Measurements from ENCODE around the gene ANXA1.

DNA sequence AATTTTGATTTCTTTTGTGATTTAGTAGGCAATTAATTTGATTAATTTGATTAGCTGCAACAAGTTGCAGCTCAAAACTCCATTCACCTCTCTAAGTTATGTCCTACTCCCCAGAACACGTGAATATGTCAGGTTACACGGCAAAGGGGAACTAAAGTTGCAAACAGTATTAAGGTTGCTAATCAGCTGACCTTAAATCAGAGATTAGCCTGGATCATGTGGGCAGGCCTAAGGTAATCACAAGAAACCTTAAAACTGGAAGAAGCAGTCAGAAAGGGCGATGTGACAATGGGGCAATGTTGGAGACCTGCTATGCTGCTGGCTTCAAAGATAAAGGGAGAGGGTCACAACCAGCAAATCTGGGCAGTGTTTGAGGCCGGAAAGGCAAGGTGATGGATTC is 47.3 kb upstream of the ANXA1 start:
- TF ChIP-seq CTCF (IDR thresholded peaks at IDR 0.05), result no peak
- TF ChIP-seq STAT6 (CRISPR knock-in tag; conservative IDR thresholded peaks at IDR 0.05; ENCODE audit: low read depth), result no peak
- no peak for TF ChIP-seq RELA (CRISPR knock-in tag; IDR thresholded peaks at IDR 0.05; ENCODE audit: borderline replicate concordance)
- TF ChIP-seq NFYB (CRISPR knock-in tag; conservative IDR thresholded peaks at IDR 0.05; ENCODE audit: low read depth), result no peak
- TF ChIP-seq ATF3 (CRISPR knock-in tag; conservative IDR thresholded peaks at IDR 0.05), result no peak
- TF ChIP-seq TEAD1 (CRISPR knock-in tag; IDR thresholded peaks at IDR 0.05), result no peak
- no peak for TF ChIP-seq CREM (CRISPR knock-in tag; IDR thresholded peaks at IDR 0.05)
- no peak for TF ChIP-seq IRF2 (CRISPR knock-in tag; IDR thresholded peaks at IDR 0.05; ENCODE audit: borderline replicate concordance, low read depth)
- TF ChIP-seq TEAD4 (CRISPR knock-in tag; IDR thresholded peaks at IDR 0.05), result no peak
- TF ChIP-seq CREB1 (CRISPR knock-in tag; IDR thresholded peaks at IDR 0.05), result no peak
- no peak for TF ChIP-seq ZNF425 (CRISPR knock-in tag; conservative IDR thresholded peaks at IDR 0.05)
- no peak for TF ChIP-seq NFATC4 (CRISPR knock-in tag; IDR thresholded peaks at IDR 0.05)
